A673 (cell line): ENCODE data around the gene C21orf91. TPM values are rescaled to one million over a fixed set of nuclear protein-coding genes. Genes with fewer than 3 reads are reported as not detected.

Experiments used
- BruUV-seq: library from RNA; stranded (reverse); fragments of 400-500 nt; replicated peaks from 2 replicates; lab custom pipeline; 2021; lab: Mats Ljungman, UMichigan
- CTCF ChIA-PET: fragments of 300-600 bp; sonication (Branson Sonifier 250); formaldehyde crosslinking; loops from one replicate; lab custom pipeline; 2022; ENCODE audit warnings: antibody characterized with exemption; lab: Charles Lee
- POLR2A ChIA-PET: fragments of 300-600 bp; sonication (Branson Sonifier 250); formaldehyde crosslinking; loops from one replicate; lab custom pipeline; 2022; ENCODE audit warnings: antibody characterized with exemption; ENCODE audit not compliant: low non-redundant PET; lab: Charles Lee
- DNase-seq: peaks from one replicate; pipeline ENCODE4 v3.0.0-alpha.2; 2015; ENCODE audit warnings: low spot score
- H3K27ac ChIP-seq: fragments of 200-600 bp; sonication (generic); 2 replicates; pipeline ENCODE4 v1.5.1; 2016; ENCODE audit warnings: mixed run types, low read depth, mild to moderate bottlenecking, mixed read lengths, antibody characterized with exemption, low read length; ENCODE audit not compliant: poor library complexity, severe bottlenecking
- H3K27me3 ChIP-seq: fragments of 200-600 bp; sonication (generic); replicated peaks from 2 replicates; pipeline ENCODE4 v1.6.1; 2017; ENCODE audit warnings: mixed run types, low read depth, mild to moderate bottlenecking, mixed read lengths, antibody characterized with exemption, low read length; ENCODE audit not compliant: insufficient read depth, poor library complexity
- H3K36me3 ChIP-seq: fragments of 200-600 bp; sonication (generic); 2 replicates; pipeline ENCODE4 v1.6.1; 2016; ENCODE audit warnings: mixed run types, mild to moderate bottlenecking, mixed read lengths, antibody characterized with exemption, low read length; ENCODE audit not compliant: insufficient read depth, poor library complexity, severe bottlenecking
- H3K4me1 ChIP-seq: fragments of 200-600 bp; sonication (generic); 2 replicates; pipeline ENCODE4 v1.6.1; 2017; ENCODE audit warnings: mixed run types, mild to moderate bottlenecking, mixed read lengths, antibody characterized with exemption, low read length; ENCODE audit not compliant: insufficient read depth, poor library complexity, severe bottlenecking
- H3K4me3 ChIP-seq: fragments of 200-600 bp; sonication (generic); 2 replicates; pipeline ENCODE4 v1.5.1; 2016; ENCODE audit warnings: low read depth, mixed run types, mild to moderate bottlenecking, mixed read lengths, low read length; ENCODE audit not compliant: poor library complexity, severe bottlenecking
- H3K9me3 ChIP-seq: fragments of 200-600 bp; sonication (generic); 2 replicates; pipeline ENCODE4 v1.6.1; 2016; ENCODE audit warnings: mixed run types, low read depth, mild to moderate bottlenecking, mixed read lengths, antibody characterized with exemption, low read length; ENCODE audit not compliant: poor library complexity, severe bottlenecking
- CTCF ChIP-seq: fragments of 300-800, 200-600 bp; sonication (generic); conservative IDR thresholded peaks from 2 replicates; pipeline ENCODE4 v1.5.1; 2017; ENCODE audit warnings: low read depth, mild to moderate bottlenecking, antibody characterized with exemption, low read length, moderate library complexity, mixed read lengths
- EZH2 ChIP-seq: fragments of 200-600 bp; sonication (generic); IDR thresholded peaks from 2 replicates; pipeline ENCODE4 v1.6.1; 2017; ENCODE audit warnings: borderline replicate concordance, low read depth, mild to moderate bottlenecking, mixed read lengths, antibody characterized with exemption, low read length; ENCODE audit not compliant: poor library complexity, severe bottlenecking
- intact Hi-C: fragments of 100-400 bp; cut with micrococcal nuclease; formaldehyde crosslinking; loops from one replicate; pipeline ENCODE4 v1.10.0; 2022; ENCODE audit not compliant: unreplicated experiment
- total RNA-seq: library from RNA; stranded (reverse); gene quantifications from 2 replicates; pipeline ENCODE4 v1.2.3, GENCODE V29; 2021

C21orf91 gene
- total RNA-seq, 1 experiment from 2014 or later, result 23.5 TPM

- TF ChIP-seq CTCF, result no peak
- TF ChIP-seq EZH2, result no peak
- intact Hi-C loops, result no loop called here
- no TSS peak for BruUV-seq
- H3K9me3 ChIP-seq, result no peaks in the 10 kb centered on the region
- no peaks in the 10 kb centered on the region for H3K27me3 ChIP-seq
- no peak for DNase-seq
- no peak overlapping the region for H3K27ac ChIP-seq
- H3K4me1 ChIP-seq, result no peaks in the 10 kb centered on the region
- no peaks in the 10 kb centered on the region for H3K36me3 ChIP-seq
- no peak overlapping the region for H3K4me3 ChIP-seq
- ChIA-PET CTCF (no interaction called here), POLR2A (no interaction called here)
Measured at GRCh38 chr21:17758683-17759082, 60.5 kb downstream of the C21orf91 start.

- no peak overlapping the region for H3K4me3 ChIP-seq
- CTCF ChIA-PET, result no interaction called here
- H3K4me1 ChIP-seq, result no peaks in the 10 kb centered on the region
- H3K9me3 ChIP-seq, result no peaks in the 10 kb centered on the region
- POLR2A ChIA-PET, result no interaction called here
- intact Hi-C loops, result no loop called here
- TF ChIP-seq EZH2, result no peak
- no peak overlapping the region for H3K27ac ChIP-seq
- no peaks in the 10 kb centered on the region for H3K36me3 ChIP-seq
- H3K27me3 ChIP-seq, result no peaks in the 10 kb centered on the region
- DNase-seq, result no peak
- BruUV-seq, result no TSS peak
Measured at GRCh38 chr21:17757671-17758070, 61.5 kb downstream of the C21orf91 start.

GRCh38 chr21:17753736-17754135, 65.4 kb downstream of the C21orf91 start:
- no peaks in the 10 kb centered on the region for H3K4me1 ChIP-seq
- H3K27me3 ChIP-seq, result no peaks in the 10 kb centered on the region
- no TSS peak for BruUV-seq
- TF ChIP-seq CTCF (no peak), EZH2 (no peak)
- intact Hi-C loops, result no loop called here
- no peaks in the 10 kb centered on the region for H3K9me3 ChIP-seq
- no peaks in the 10 kb centered on the region for H3K36me3 ChIP-seq
- H3K4me3 ChIP-seq, result no peak overlapping the region
- DNase-seq, result no peak
- no peak overlapping the region for H3K27ac ChIP-seq
- CTCF ChIA-PET, result no interaction called here
- POLR2A ChIA-PET, result no interaction called here

GRCh38 chr21:17752171-17752570, 67.0 kb downstream of the C21orf91 start:
- BruUV-seq, result no TSS peak
- CTCF ChIA-PET, result no interaction called here

More at GRCh38 chr21:17752171-17752570, 67.0 kb downstream of the C21orf91 start:
- no peaks in the 10 kb centered on the region for H3K4me1 ChIP-seq
- H3K27me3 ChIP-seq, result no peaks in the 10 kb centered on the region
- no peaks in the 10 kb centered on the region for H3K9me3 ChIP-seq
- no peak overlapping the region for H3K27ac ChIP-seq
- POLR2A ChIA-PET, result no interaction called here
- intact Hi-C loops, result no loop called here
- no peaks in the 10 kb centered on the region for H3K36me3 ChIP-seq
- DNase-seq, result no peak
- no peak overlapping the region for H3K4me3 ChIP-seq
- no peak for TF ChIP-seq EZH2
- no peak for TF ChIP-seq CTCF
